HL-60 (cell line): ENCODE data around the gene TENM3.

Experiments used
- CTCF ChIP-seq: IDR thresholded peaks from one replicate; pipeline ENCODE4 v1.5.1; 2011; ENCODE audit warnings: low read length, control low read depth, inconsistent platforms; ENCODE audit not compliant: insufficient read depth
- GABPA ChIP-seq: IDR thresholded peaks from 2 replicates; pipeline ENCODE4 v1.6.1; 2012; ENCODE audit warnings: low read depth
- POLR2AphosphoS5 ChIP-seq: IDR thresholded peaks from 2 replicates; pipeline ENCODE4 v1.6.1; 2012; ENCODE audit warnings: low read depth
- REST ChIP-seq: IDR thresholded peaks from 2 replicates; pipeline ENCODE4 v1.6.1; 2012; ENCODE audit warnings: low read depth; ENCODE audit not compliant: insufficient replicate concordance
- SPI1 ChIP-seq: IDR thresholded peaks from 2 replicates; pipeline ENCODE4 v1.6.1; 2012; ENCODE audit warnings: low read depth, mild to moderate bottlenecking, borderline replicate concordance

GRCh38 chr4:182530451-182530850, 287.2 kb downstream of the TENM3 start:
- no peak for TF ChIP-seq CTCF
- no peak for TF ChIP-seq POLR2AphosphoS5
- no peak for TF ChIP-seq REST
- TF ChIP-seq GABPA, result no peak
- TF ChIP-seq SPI1, result no peak
